DMS79 (cell line): Measurements from ENCODE around the gene SAT1.

Source experiments
- DNase-seq: peaks from one replicate; lab custom pipeline; 2025; lab: John Stamatoyannopoulos, UW

The SAT1 gene

GRCh38 chrX:23776363-23776762 lies 6.6 kb upstream of the SAT1 start:
- DNase-seq = no peak

GRCh38 chrX:23779025-23779424 lies 3.9 kb upstream of the SAT1 start:
- no peak for DNase-seq

- DNase-seq = no peak
Measured at GRCh38 chrX:23782455-23782854, 518 bp upstream of the SAT1 start.

- no peak for DNase-seq
Measured at GRCh38 chrX:23783589-23784469, 856 bp downstream of the SAT1 start.

- DNase-seq = no peak
Measured at GRCh38 chrX:23784470-23785331, 1.7 kb downstream of the SAT1 start.

- DNase-seq = no peak
Measured at GRCh38 chrX:23785580-23785979, 2.6 kb downstream of the SAT1 start.

- DNase-seq = no peak
Measured at GRCh38 chrX:23786268-23786815, 3.4 kb downstream of the SAT1 start.

GRCh38 chrX:23787745-23788118 lies 4.8 kb downstream of the SAT1 start:
- DNase-seq = no peak

- DNase-seq = no peak
Measured at GRCh38 chrX:23788521-23788920, 5.5 kb downstream of the SAT1 start.

- no peak for DNase-seq
Measured at GRCh38 chrX:23788946-23789345, 6.0 kb downstream of the SAT1 start.

- no peak for DNase-seq
Measured at GRCh38 chrX:23789386-23790154, 6.6 kb downstream of the SAT1 start.

GRCh38 chrX:23790155-23790497 lies 7.2 kb downstream of the SAT1 start:
- no peak for DNase-seq

- DNase-seq = peak; percentile 54
Measured at GRCh38 chrX:23792861-23793553, 10.0 kb downstream of the SAT1 start.

- DNase-seq = no peak
Measured at GRCh38 chrX:23795221-23795620, 12.2 kb downstream of the SAT1 start.

GRCh38 chrX:23797371-23798128 lies 14.6 kb downstream of the SAT1 start:
- peak; percentile 40 for DNase-seq

- DNase-seq = no peak
Measured at GRCh38 chrX:23799469-23800065, 16.6 kb downstream of the SAT1 start.

GRCh38 chrX:23802431-23802830 lies 19.5 kb downstream of the SAT1 start:
- DNase-seq = no peak

GRCh38 chrX:23803931-23804381 lies 21.0 kb downstream of the SAT1 start:
- no peak for DNase-seq

- no peak for DNase-seq
Measured at GRCh38 chrX:23804578-23804977, 21.6 kb downstream of the SAT1 start.

- DNase-seq = no peak
Measured at GRCh38 chrX:23805389-23805788, 22.4 kb downstream of the SAT1 start.
